Inferior parietal cortex (tissue), 1 donor: ENCODE measurements around the gene NCOA5.

ENCODE experiments used
- DNase-seq: peaks from one replicate; pipeline ENCODE4 v3.0.0-alpha.2; 2016; ENCODE audit errors: extremely low spot score

NCOA5 gene

GRCh38 chr20:46040902-46041535, 48.7 kb downstream of the NCOA5 start:
- DNase-seq: no peak

GRCh38 chr20:46037036-46037435, 52.7 kb downstream of the NCOA5 start:
- no peak for DNase-seq

- DNase-seq: no peak
Observed at GRCh38 chr20:46036370-46036769, 53.4 kb downstream of the NCOA5 start.

GRCh38 chr20:46035713-46036112, 54.0 kb downstream of the NCOA5 start:
- DNase-seq: no peak

GRCh38 chr20:46035253-46035652, 54.5 kb downstream of the NCOA5 start:
- no peak for DNase-seq

GRCh38 chr20:46034039-46034438, 55.7 kb downstream of the NCOA5 start:
- DNase-seq: no peak

- DNase-seq: no peak
Observed at GRCh38 chr20:46031701-46032254, 58.0 kb downstream of the NCOA5 start.

- DNase-seq: no peak
Observed at GRCh38 chr20:46031014-46031569, 58.7 kb downstream of the NCOA5 start.

GRCh38 chr20:46030284-46031013, 59.3 kb downstream of the NCOA5 start:
- DNase-seq: no peak

GRCh38 chr20:46028772-46029371, 60.9 kb downstream of the NCOA5 start, which contains the start of gene SLC12A5:
SLC12A5 (plus strand) TSS chr20:46029215; CDS start chr20:46029345, 130 bp downstream.
- no peak for DNase-seq

- DNase-seq: no peak
Observed at GRCh38 chr20:46028110-46028509, 61.7 kb downstream of the NCOA5 start.

GRCh38 chr20:46027245-46027853, 62.4 kb downstream of the NCOA5 start:
- DNase-seq: no peak

GRCh38 chr20:46025376-46025783, 64.4 kb downstream of the NCOA5 start:
- no peak for DNase-seq

GRCh38 chr20:46023999-46024398, 65.8 kb downstream of the NCOA5 start:
- DNase-seq: no peak

- no peak for DNase-seq
Observed at GRCh38 chr20:46023148-46023484, 66.6 kb downstream of the NCOA5 start.

- DNase-seq: peak; percentile 77
Observed at GRCh38 chr20:46022411-46023147, 67.2 kb downstream of the NCOA5 start.

- DNase-seq: no peak
Observed at GRCh38 chr20:46021361-46022359, 68.1 kb downstream of the NCOA5 start.

- no peak for DNase-seq
Observed at GRCh38 chr20:46020555-46020954, 69.2 kb downstream of the NCOA5 start.

GRCh38 chr20:46018611-46019010, 71.2 kb downstream of the NCOA5 start:
- no peak for DNase-seq

GRCh38 chr20:46018112-46018511, 71.7 kb downstream of the NCOA5 start:
- no peak for DNase-seq
